ENCODE data around the gene FRG1.
"Not testable (repeated sequence)": the region's sequence is repeated elsewhere in the genome, so short reads cannot be mapped to it uniquely, and the experiment has no call there.

The FRG1 gene

DNA sequence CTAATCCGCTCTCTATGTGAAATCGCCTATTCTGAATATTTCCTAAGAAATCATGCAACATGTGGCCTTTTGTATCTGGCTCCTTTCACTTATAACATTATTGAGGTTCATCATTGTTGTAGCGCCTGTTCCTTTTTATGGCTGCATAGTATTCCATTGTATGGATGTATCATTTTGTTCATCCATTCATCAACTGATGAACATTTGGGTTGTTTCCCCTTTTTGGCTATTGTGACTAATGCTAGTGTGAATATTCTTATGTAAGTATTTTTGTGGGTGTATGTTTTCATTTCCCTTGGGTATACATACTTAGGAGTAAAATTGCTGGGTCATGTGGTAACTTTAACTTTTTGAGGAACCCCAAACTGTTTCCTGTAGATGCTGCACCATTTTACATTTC lies 1.7 kb downstream of the FRG1 start:
- H3K36me3 ChIP-seq (ENCODE audit: control insufficient read depth in 2 of 2, insufficient read depth in 1 of 2, low read length in 2 of 2); H3K4me1 ChIP-seq (ENCODE audit: control insufficient read depth, insufficient read depth, low read length); POLR2A ChIA-PET; CTCF ChIA-PET; H3K27ac ChIP-seq (ENCODE audit: extremely low read depth, low read depth, low read length); H3K4me3 ChIP-seq (ENCODE audit: low read depth, low read length); H3K9me3 ChIP-seq (ENCODE audit: control insufficient read depth, insufficient read depth, low read depth, low read length): not testable (repeated sequence)
- TF ChIP-seq, protein P1, sequence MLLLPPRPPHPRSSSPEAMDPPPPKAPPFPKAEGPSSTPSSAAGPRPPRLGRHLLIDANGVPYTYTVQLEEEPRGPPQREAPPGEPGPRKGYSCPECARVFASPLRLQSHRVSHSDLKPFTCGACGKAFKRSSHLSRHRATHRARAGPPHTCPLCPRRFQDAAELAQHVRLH (tag by site-specific recombination; IDR thresholded peaks at IDR 0.05): 0 out of 2 replicates have a peak, but pooled peaks have one; percentile 33
- TF ChIP-seq ZNF146 (tag by site-specific recombination; IDR thresholded peaks at IDR 0.05): peak; percentile 96

DNA sequence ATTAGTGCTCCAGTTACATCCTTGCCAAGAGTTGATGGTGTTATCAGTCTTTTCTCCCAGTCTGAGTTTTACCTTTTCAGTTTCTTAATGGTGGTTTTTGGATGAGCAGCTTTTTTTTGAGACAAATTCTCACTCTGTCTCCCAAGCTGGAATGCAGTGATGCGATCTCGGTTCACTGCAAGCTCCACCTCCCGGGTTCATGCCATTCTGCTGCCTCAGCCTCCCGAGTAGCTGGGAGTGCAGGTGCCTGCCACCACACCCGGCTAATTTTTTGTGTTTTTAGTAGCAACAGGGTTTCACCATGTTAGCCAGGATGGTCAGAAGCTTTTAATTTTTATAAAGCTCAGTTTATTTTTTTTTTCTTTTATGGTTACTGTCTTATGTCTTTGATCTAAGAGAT lies 3.4 kb downstream of the FRG1 start:
- H3K4me3 ChIP-seq (ENCODE audit: low read depth, low read length); POLR2A ChIA-PET; H3K36me3 ChIP-seq (ENCODE audit: control insufficient read depth in 2 of 2, insufficient read depth in 1 of 2, low read length in 2 of 2); CTCF ChIA-PET; H3K4me1 ChIP-seq (ENCODE audit: control insufficient read depth, insufficient read depth, low read length); H3K9me3 ChIP-seq (ENCODE audit: control insufficient read depth, insufficient read depth, low read depth, low read length); H3K27ac ChIP-seq (ENCODE audit: extremely low read depth, low read depth, low read length): not testable (repeated sequence)

DNA sequence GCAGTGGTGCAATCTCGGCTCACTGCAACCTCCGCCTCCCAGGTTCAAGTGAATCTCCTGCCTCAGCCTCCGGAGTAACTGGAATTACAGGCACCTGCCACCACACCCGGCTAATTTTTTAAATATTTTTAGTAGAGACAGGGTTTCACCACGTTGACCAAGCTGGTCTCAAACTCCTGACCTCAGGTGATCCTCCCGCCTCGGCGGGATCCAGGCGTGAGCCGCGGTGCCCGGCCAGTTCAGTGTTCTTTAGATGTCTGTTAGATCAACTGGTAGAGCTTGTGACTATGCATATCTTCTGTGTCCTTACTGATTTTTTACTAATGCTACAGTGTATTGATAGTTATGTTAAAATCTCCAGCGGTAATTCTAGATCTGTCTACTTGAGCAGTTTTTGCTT lies 6.2 kb downstream of the FRG1 start:
- H3K27ac ChIP-seq (ENCODE audit: extremely low read depth, low read depth, low read length); CTCF ChIA-PET; H3K36me3 ChIP-seq (ENCODE audit: control insufficient read depth in 2 of 2, insufficient read depth in 1 of 2, low read length in 2 of 2); POLR2A ChIA-PET; H3K9me3 ChIP-seq (ENCODE audit: control insufficient read depth, insufficient read depth, low read depth, low read length); H3K4me3 ChIP-seq (ENCODE audit: low read depth, low read length); H3K4me1 ChIP-seq (ENCODE audit: control insufficient read depth, insufficient read depth, low read length): not testable (repeated sequence)

DNA sequence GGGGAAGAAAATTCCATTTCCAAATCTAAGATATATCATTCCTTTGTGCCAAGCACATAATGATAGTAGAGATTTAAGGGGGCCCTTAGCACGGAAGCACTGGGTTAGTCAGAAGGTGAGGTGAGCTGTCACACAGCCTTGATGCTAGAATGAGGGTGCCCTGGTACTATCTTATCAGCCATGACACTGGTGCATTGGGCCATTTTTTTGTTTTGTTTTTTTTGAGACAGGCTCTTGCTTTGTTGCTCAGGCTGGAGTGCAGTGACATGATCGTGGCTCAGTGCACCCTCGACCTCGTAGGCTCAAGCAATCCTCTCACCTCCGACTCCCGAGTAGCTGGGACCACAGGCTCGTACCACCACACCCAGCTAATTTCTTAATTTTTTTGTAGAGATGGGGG lies 7.8 kb downstream of the FRG1 start:
- POLR2A ChIA-PET; H3K9me3 ChIP-seq (ENCODE audit: control insufficient read depth, insufficient read depth, low read depth, low read length); H3K4me3 ChIP-seq (ENCODE audit: low read depth, low read length); CTCF ChIA-PET; H3K27ac ChIP-seq (ENCODE audit: extremely low read depth, low read depth, low read length); H3K4me1 ChIP-seq (ENCODE audit: control insufficient read depth, insufficient read depth, low read length); H3K36me3 ChIP-seq (ENCODE audit: control insufficient read depth in 2 of 2, insufficient read depth in 1 of 2, low read length in 2 of 2): not testable (repeated sequence)

DNA sequence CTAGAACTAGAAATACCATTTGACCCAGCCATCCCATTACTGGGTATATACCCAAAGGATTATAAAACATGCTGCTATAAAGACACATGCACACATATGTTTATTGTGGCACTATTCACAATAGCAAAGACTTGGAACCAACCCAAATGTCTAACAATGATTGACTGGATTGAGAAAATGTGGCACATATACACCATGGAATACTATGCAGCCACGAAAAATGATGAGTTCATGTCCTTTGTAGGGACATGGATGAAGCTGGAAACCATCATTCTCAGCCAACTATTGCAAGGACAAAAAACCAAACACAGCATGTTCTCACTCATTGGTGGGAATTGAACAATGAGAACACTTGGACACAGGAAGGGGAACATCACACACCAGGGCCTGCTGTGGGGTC lies 28.6 kb downstream of the FRG1 start:
- TF ChIP-seq ZNF146 (tag by site-specific recombination; IDR thresholded peaks at IDR 0.05): peak; percentile 87
- H3K4me3 ChIP-seq (ENCODE audit: low read depth, low read length); POLR2A ChIA-PET; H3K27ac ChIP-seq (ENCODE audit: extremely low read depth, low read depth, low read length); H3K4me1 ChIP-seq (ENCODE audit: control insufficient read depth, insufficient read depth, low read length); CTCF ChIA-PET; H3K36me3 ChIP-seq (ENCODE audit: control insufficient read depth in 2 of 2, insufficient read depth in 1 of 2, low read length in 2 of 2); H3K9me3 ChIP-seq (ENCODE audit: control insufficient read depth, insufficient read depth, low read depth, low read length): not testable (repeated sequence)

DNA sequence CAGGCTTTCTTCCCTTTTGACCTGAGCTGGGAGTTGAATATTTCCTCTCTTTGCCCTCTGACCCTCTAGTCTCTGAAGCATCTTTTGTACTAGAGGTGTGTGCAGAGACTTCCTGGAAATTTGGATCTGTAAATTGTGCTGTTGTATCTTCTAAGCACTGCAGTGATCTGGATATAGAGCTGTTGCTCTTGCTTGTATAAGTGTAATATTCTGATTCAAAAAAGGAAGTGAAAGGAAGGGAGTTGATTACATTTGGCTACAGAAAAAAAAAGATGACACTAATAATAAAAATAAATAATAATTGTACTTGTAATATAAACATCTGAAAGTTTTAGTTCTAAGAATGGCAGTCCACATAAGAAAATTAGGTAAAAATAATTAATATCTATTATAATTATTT lies 33.0 kb downstream of the FRG1 start:
- no peaks in the 10 kb centered on the region for H3K9me3 ChIP-seq (ENCODE audit: control insufficient read depth, insufficient read depth, low read depth, low read length)
- no peaks in the 10 kb centered on the region for H3K36me3 ChIP-seq (ENCODE audit: control insufficient read depth in 2 of 2, insufficient read depth in 1 of 2, low read length in 2 of 2)
- H3K4me3 ChIP-seq (ENCODE audit: low read depth, low read length): no peak overlapping the region
- no peak overlapping the region for H3K27ac ChIP-seq (ENCODE audit: extremely low read depth, low read depth, low read length)
- no peaks in the 10 kb centered on the region for H3K4me1 ChIP-seq (ENCODE audit: control insufficient read depth, insufficient read depth, low read length)
- TF ChIP-seq ZNF658 (tag by site-specific recombination; IDR thresholded peaks at IDR 0.05) (no peak), ZNF624 (tag by site-specific recombination; IDR thresholded peaks at IDR 0.05) (no peak), RBAK (tag by site-specific recombination; IDR thresholded peaks at IDR 0.05) (no peak), ZBTB7A (tag by site-specific recombination; IDR thresholded peaks at IDR 0.05; ENCODE audit: low read depth) (no peak), ZNF626 (tag by site-specific recombination; IDR thresholded peaks at IDR 0.05) (no peak)
- POLR2A ChIA-PET: no interaction called here
- CTCF ChIA-PET: interaction anchor here (0.7 to 1.2 kb wide), 4 partner anchors 19 to 134 kb away, joined by 3 to 4 read pairs (median 4); no protein-coding TSS in a partner anchor

DNA sequence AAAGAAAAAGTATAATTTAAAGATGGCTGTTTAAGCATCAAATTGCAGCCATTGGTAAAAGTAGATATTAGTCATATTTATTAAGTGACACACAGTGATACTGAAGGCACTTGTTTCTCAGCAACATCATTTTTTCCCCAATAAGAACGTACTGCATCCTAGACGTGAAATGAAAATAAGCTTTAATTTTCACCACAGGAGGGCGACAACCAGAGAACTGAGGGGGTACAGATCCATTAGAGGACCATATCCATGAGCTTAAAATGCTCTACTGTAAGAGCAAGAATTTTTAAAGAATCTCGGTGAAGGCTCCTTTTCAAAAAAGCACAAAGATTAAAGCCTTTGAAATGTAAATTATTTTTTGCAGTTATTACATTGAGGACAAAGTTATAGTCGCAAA lies 33.4 kb downstream of the FRG1 start:
- no peaks in the 10 kb centered on the region for H3K9me3 ChIP-seq (ENCODE audit: control insufficient read depth, insufficient read depth, low read depth, low read length)
- POLR2A ChIA-PET: no interaction called here
- H3K36me3 ChIP-seq (ENCODE audit: control insufficient read depth in 2 of 2, insufficient read depth in 1 of 2, low read length in 2 of 2): no peaks in the 10 kb centered on the region
- H3K4me1 ChIP-seq (ENCODE audit: control insufficient read depth, insufficient read depth, low read length): no peaks in the 10 kb centered on the region
- H3K4me3 ChIP-seq (ENCODE audit: low read depth, low read length): no peak overlapping the region
- H3K27ac ChIP-seq (ENCODE audit: extremely low read depth, low read depth, low read length): no peak overlapping the region
- CTCF ChIA-PET: interaction anchor here (0.7 to 1.2 kb wide), 4 partner anchors 18 to 133 kb away, joined by 3 to 4 read pairs (median 4); no protein-coding TSS in a partner anchor
- TF ChIP-seq KLF16 (tag by site-specific recombination; IDR thresholded peaks at IDR 0.05) (no peak), ZNF121 (tag by site-specific recombination; IDR thresholded peaks at IDR 0.05) (no peak), TCF7L2 (IDR thresholded peaks at IDR 0.05; ENCODE audit: borderline replicate concordance, low read depth, low read length) (no peak), HOXC10 (CRISPR knock-in tag; IDR thresholded peaks at IDR 0.05) (no peak), ZNF654 (tag by site-specific recombination; IDR thresholded peaks at IDR 0.05; ENCODE audit: low read depth) (0 out of 2 replicates have a peak, but pooled peaks have one; percentile 4), ZNF311 (tag by site-specific recombination; IDR thresholded peaks at IDR 0.05; ENCODE audit: borderline replicate concordance) (no peak), ZNF24 (tag by site-specific recombination; IDR thresholded peaks at IDR 0.05) (no peak)

All from HEK293 (cell line).